ENCODE data around the gene ZSWIM5. TPM values are rescaled to one million over a fixed set of nuclear protein-coding genes. Genes with fewer than 3 reads are reported as not detected.

ZSWIM5 gene
- total RNA-seq, 2 donors from 2014 or later: 8.8 to 12.3 TPM

DNA sequence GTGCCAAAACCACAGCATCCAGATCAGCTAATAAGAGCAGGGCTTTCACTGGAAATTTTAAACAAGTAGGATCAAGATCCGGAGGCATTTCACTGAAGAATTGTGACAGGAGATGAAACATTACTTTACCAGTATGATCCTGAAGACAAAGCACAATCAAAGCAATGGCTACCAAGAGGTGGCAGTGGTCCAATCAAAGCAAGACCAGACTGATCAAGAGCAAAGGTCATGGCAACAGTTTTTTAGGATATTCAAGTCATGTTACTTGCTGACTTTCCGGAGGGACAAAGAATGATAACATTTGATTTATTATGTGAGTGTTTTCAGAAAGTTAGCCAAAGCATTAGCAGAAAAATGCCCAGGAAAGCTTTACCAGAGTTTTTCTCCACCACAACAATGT lies 8.2 kb downstream of the ZSWIM5 start:
- no peak for TF ChIP-seq CTCF (conservative IDR thresholded peaks at IDR 0.05)
- no peak overlapping the region for H3K4me3 ChIP-seq (ENCODE audit: low read length)
- no peaks in the 10 kb centered on the region for H3K36me3 ChIP-seq (ENCODE audit: control insufficient read depth, insufficient read depth, low read length)
- Mint-ChIP-seq H3K27ac (no peak overlapping the region), H3K4me1 (peaks cover 9% of the 10 kb centered on the region), H3K36me3 (ENCODE audit: low read depth) (peaks cover 4% of the 10 kb centered on the region), H3K4me3 (no peak overlapping the region), H3K9me3 (peaks cover 17% of the 10 kb centered on the region), H3K27me3 (ENCODE audit: insufficient read depth) (no peaks in the 10 kb centered on the region)
- H3K9ac ChIP-seq (ENCODE audit: extremely low read depth, low read length, poor library complexity, severe bottlenecking): no peak overlapping the region
- peaks cover 2% of the 10 kb centered on the region for H3K4me1 ChIP-seq (ENCODE audit: control insufficient read depth, insufficient read depth, low read length)
- H3K27ac ChIP-seq (ENCODE audit: low read depth, low read length): no peak overlapping the region
- no peaks in the 10 kb centered on the region for H3K27me3 ChIP-seq (ENCODE audit: control insufficient read depth, insufficient read depth, low read length, poor library complexity, severe bottlenecking)
- H3K9me3 ChIP-seq (ENCODE audit: control insufficient read depth, low read length): peaks cover 44% of the 10 kb centered on the region
- WGBS, 2 experiments (ENCODE audit: insufficient coverage in 1 of 2, insufficient read length in 1 of 2): 98 to 100% methylated on average over 2 of the region's 2 CpGs
- DNase-seq: no peak

- Histone ChIP-seq H3K9ac (ENCODE audit: extremely low read depth, low read length, poor library complexity, severe bottlenecking) (no peak overlapping the region), H3K4me1 (ENCODE audit: control insufficient read depth, insufficient read depth, low read length) (peaks cover 2% of the 10 kb centered on the region), H3K27ac (ENCODE audit: low read depth, low read length) (no peak overlapping the region), H3K27me3 (ENCODE audit: control insufficient read depth, insufficient read depth, low read length, poor library complexity, severe bottlenecking) (no peaks in the 10 kb centered on the region), H3K36me3 (ENCODE audit: control insufficient read depth, insufficient read depth, low read length) (no peaks in the 10 kb centered on the region), H3K9me3 (ENCODE audit: control insufficient read depth, low read length) (peaks cover 44% of the 10 kb centered on the region), H3K4me3 (ENCODE audit: low read length) (no peak overlapping the region)
- DNase-seq: no peak
- TF ChIP-seq CTCF (conservative IDR thresholded peaks at IDR 0.05): no peak
- H3K4me1 Mint-ChIP-seq: peaks cover 3% of the 10 kb centered on the region
- no peak overlapping the region for H3K27ac Mint-ChIP-seq
- no peaks in the 10 kb centered on the region for H3K27me3 Mint-ChIP-seq (ENCODE audit: insufficient read depth)
- no peak overlapping the region for H3K4me3 Mint-ChIP-seq
- peaks cover 17% of the 10 kb centered on the region for H3K9me3 Mint-ChIP-seq
- peaks cover 4% of the 10 kb centered on the region for H3K36me3 Mint-ChIP-seq (ENCODE audit: low read depth)
Measured at GRCh38 chr1:45196863-45197262, 9.5 kb downstream of the ZSWIM5 start.

- no peak for TF ChIP-seq CTCF (conservative IDR thresholded peaks at IDR 0.05)
- H3K9me3 Mint-ChIP-seq: peaks cover 6% of the 10 kb centered on the region
- 89% methylated on average over 3 of the region's 4 CpGs; no CpG with 5 or more reads in 1 of the 2 experiments for whole genome bisulfite sequencing, 2 experiments (ENCODE audit: insufficient coverage in 1 of 2, insufficient read length in 1 of 2)
- no peaks in the 10 kb centered on the region for H3K4me1 Mint-ChIP-seq
- Histone ChIP-seq H3K27ac (ENCODE audit: low read depth, low read length) (no peak overlapping the region), H3K4me3 (ENCODE audit: low read length) (no peak overlapping the region), H3K36me3 (ENCODE audit: control insufficient read depth, insufficient read depth, low read length) (no peaks in the 10 kb centered on the region), H3K9ac (ENCODE audit: extremely low read depth, low read length, poor library complexity, severe bottlenecking) (no peak overlapping the region), H3K4me1 (ENCODE audit: control insufficient read depth, insufficient read depth, low read length) (no peaks in the 10 kb centered on the region), H3K27me3 (ENCODE audit: control insufficient read depth, insufficient read depth, low read length, poor library complexity, severe bottlenecking) (no peaks in the 10 kb centered on the region), H3K9me3 (ENCODE audit: control insufficient read depth, low read length) (peaks cover 30% of the 10 kb centered on the region)
- H3K27ac Mint-ChIP-seq: no peak overlapping the region
- H3K4me3 Mint-ChIP-seq: no peak overlapping the region
- no peak for DNase-seq
- no peaks in the 10 kb centered on the region for H3K27me3 Mint-ChIP-seq (ENCODE audit: insufficient read depth)
- peaks cover 6% of the 10 kb centered on the region for H3K36me3 Mint-ChIP-seq (ENCODE audit: low read depth)
Measured at GRCh38 chr1:45191418-45191783, 15.0 kb downstream of the ZSWIM5 start.

Data from endodermal cell (in vitro differentiated cells).